ENCODE results near the gene SHCBP1L.

Gene SHCBP1L

DNA sequence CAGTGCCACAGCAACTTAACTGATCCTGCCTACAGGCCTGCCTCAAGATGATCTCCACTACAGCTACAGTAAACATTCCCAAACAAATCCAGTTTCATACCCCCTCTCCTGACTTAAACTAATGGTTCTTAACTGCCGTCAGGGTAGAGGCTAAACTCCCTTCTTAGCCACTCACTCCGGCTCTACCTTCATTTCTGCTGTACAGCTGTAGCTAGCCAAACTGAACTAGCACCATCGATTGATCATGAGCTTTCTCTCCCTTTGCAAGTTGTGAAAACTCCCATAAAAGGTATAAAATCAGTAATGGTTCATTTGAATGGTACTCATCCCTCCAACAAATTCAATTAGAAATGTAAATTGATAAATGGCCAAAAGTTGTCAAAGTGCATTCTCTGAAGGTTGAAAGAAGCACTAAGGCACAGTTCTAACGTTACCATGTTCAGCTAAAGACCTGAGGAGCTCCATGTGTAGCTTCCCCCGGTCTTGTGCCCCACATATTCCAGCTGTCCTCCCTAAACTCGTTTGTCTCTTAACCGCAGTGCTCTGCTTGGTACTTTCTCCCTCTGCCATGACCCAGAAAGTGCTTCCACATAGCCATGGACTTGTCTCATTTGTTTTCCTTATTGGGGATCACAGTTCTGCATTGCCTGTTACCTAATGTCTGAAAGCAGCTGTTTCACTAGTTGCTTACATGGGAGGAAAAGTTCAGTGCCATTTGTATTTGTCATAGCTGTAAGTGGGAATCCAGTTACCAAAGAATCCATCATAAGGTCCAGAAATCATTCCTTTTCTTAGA, 64.0 kb downstream of the SHCBP1L start:
- TF ChIP-seq, protein P1, sequence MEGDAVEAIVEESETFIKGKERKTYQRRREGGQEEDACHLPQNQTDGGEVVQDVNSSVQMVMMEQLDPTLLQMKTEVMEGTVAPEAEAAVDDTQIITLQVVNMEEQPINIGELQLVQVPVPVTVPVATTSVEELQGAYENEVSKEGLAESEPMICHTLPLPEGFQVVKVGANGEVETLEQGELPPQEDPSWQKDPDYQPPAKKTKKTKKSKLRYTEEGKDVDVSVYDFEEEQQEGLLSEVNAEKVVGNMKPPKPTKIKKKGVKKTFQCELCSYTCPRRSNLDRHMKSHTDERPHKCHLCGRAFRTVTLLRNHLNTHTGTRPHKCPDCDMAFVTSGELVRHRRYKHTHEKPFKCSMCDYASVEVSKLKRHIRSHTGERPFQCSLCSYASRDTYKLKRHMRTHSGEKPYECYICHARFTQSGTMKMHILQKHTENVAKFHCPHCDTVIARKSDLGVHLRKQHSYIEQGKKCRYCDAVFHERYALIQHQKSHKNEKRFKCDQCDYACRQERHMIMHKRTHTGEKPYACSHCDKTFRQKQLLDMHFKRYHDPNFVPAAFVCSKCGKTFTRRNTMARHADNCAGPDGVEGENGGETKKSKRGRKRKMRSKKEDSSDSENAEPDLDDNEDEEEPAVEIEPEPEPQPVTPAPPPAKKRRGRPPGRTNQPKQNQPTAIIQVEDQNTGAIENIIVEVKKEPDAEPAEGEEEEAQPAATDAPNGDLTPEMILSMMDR (IDR thresholded peaks at IDR 0.05; ENCODE audit: low read depth, low read length): no peak
- no peak overlapping the region for H3K4me3 ChIP-seq (ENCODE audit: low read depth, low read length)

- TF ChIP-seq, protein P1 (IDR thresholded peaks at IDR 0.05; ENCODE audit: low read depth, low read length): no peak
- H3K4me3 ChIP-seq (ENCODE audit: low read depth, low read length): no peak overlapping the region
Observed at GRCh38 chr1:182886985-182887384, 66.0 kb downstream of the SHCBP1L start.

DNA sequence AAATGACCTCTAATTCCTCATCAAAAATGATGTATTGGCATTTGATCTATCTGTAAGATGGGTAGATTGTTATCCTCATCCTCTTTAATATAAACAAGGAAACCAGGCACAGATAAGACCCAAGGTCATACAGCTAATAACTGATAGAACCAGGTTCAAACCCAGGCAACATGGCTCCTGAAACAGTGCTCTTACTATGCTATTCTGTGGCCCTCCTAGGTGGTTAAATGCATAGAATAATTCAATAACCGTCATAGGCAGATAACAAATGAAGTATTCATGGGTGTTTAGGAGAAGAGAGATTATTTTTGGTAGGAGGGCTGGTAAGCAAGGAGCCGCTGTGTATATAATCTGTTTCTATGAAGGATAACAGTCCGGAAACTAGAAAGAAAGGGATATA, 67.4 kb downstream of the SHCBP1L start:
- TF ChIP-seq, protein P1 (IDR thresholded peaks at IDR 0.05; ENCODE audit: low read depth, low read length): no peak
- H3K4me3 ChIP-seq (ENCODE audit: low read depth, low read length): no peak overlapping the region

DNA sequence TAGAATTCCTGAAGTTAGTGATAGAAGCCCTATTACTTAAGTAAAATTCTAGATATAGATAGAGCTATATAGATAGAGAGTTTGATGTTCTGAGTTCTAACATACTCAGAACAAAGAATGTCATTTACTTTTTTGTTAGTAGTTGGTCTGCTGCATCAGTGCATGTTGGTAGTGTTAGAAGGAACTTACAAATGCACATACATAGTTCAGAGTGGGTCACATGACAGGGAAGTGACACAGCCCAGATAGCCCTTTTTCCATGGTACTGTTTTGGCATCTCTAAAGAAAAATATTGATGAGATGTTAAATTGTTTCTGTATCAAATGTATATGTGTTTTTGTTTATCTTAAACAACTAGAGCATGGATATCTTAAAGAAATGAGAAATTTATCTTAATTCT, 68.1 kb downstream of the SHCBP1L start:
- H3K4me3 ChIP-seq (ENCODE audit: low read depth, low read length): no peak overlapping the region
- TF ChIP-seq, protein P1 (IDR thresholded peaks at IDR 0.05; ENCODE audit: low read depth, low read length): no peak

DNA sequence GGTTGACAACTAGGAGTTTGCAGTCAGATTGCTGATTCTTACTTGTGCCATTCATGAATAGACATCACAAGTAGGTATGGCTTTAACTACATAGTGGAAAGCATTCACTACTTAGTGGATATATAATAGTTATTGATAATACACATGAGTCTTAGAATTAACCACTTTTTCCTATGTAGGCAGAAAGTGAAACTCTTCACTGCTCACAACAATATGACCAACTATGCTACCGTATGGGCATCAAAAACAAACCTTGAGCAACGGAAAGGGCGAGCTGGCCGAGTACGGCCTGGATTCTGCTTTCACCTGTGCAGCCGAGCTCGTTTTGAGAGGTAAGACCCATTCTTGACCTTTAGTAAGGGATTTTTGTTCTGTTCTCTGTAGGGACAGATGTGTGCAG, 75.1 kb downstream of the SHCBP1L start:
- TF ChIP-seq, protein P1 (IDR thresholded peaks at IDR 0.05; ENCODE audit: low read depth, low read length): no peak
- no peak overlapping the region for H3K4me3 ChIP-seq (ENCODE audit: low read depth, low read length)

DNA sequence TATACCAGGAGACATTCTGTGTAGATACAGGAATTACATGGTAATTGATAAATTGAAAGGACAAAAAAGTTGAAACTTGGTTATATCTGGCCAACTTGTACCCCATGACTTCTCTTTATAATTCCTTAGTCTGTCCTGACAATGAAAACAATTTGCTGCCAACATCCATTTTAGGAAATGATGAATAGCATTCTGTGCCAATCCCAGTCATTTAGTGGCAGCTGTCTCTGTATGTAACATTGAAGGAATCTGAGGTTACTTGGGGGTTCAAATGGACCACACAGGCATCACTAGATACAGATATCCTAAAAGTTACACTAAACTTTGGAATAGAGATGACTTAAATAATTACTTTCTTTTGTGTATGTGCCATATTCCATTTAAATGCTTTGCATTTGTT, 75.6 kb downstream of the SHCBP1L start:
- no peak overlapping the region for H3K4me3 ChIP-seq (ENCODE audit: low read depth, low read length)
- TF ChIP-seq, protein P1 (IDR thresholded peaks at IDR 0.05; ENCODE audit: low read depth, low read length): no peak

GRCh38 chr1:182875889-182876288, 77.1 kb downstream of the SHCBP1L start:
- no peak overlapping the region for H3K4me3 ChIP-seq (ENCODE audit: low read depth, low read length)
- TF ChIP-seq, protein P1 (IDR thresholded peaks at IDR 0.05; ENCODE audit: low read depth, low read length): no peak
